ENCODE results near the gene LST1. TPM values are rescaled to one million over a fixed set of nuclear protein-coding genes. Genes with fewer than 3 reads are reported as not detected.

Gene LST1
- total RNA-seq, 1 donor from 2014 or later = 0.42 TPM

DNA sequence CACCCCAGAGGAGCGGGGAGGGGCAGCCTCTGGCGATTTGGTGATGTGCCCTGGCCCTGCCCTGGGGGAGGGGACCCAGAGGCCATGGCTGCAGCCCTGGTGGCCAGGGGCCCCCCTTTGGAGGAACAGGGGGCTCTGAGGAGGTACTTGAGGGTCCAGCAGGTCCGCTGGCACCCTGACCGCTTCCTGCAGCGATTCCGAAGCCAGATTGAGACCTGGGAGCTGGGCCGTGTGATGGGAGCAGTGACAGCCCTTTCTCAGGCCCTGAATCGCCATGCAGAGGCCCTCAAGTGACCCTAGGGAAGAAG lies 27.8 kb upstream of the LST1 start:
- no peak for DNase-seq (ENCODE audit: low read depth)
- Histone ChIP-seq H3K4me3 (ENCODE audit: low read depth, low read length) (no peak overlapping the region), H3K36me3 (ENCODE audit: control insufficient read depth, insufficient read depth, low read length) (peaks cover 8% of the 10 kb centered on the region), H3K27me3 (ENCODE audit: control insufficient read depth, insufficient read depth, low read length) (no peaks in the 10 kb centered on the region)
- TF ChIP-seq, protein P1, sequence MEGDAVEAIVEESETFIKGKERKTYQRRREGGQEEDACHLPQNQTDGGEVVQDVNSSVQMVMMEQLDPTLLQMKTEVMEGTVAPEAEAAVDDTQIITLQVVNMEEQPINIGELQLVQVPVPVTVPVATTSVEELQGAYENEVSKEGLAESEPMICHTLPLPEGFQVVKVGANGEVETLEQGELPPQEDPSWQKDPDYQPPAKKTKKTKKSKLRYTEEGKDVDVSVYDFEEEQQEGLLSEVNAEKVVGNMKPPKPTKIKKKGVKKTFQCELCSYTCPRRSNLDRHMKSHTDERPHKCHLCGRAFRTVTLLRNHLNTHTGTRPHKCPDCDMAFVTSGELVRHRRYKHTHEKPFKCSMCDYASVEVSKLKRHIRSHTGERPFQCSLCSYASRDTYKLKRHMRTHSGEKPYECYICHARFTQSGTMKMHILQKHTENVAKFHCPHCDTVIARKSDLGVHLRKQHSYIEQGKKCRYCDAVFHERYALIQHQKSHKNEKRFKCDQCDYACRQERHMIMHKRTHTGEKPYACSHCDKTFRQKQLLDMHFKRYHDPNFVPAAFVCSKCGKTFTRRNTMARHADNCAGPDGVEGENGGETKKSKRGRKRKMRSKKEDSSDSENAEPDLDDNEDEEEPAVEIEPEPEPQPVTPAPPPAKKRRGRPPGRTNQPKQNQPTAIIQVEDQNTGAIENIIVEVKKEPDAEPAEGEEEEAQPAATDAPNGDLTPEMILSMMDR (IDR thresholded peaks at IDR 0.05; ENCODE audit: insufficient read depth, low read length, poor library complexity, severe bottlenecking) = no peak

DNA sequence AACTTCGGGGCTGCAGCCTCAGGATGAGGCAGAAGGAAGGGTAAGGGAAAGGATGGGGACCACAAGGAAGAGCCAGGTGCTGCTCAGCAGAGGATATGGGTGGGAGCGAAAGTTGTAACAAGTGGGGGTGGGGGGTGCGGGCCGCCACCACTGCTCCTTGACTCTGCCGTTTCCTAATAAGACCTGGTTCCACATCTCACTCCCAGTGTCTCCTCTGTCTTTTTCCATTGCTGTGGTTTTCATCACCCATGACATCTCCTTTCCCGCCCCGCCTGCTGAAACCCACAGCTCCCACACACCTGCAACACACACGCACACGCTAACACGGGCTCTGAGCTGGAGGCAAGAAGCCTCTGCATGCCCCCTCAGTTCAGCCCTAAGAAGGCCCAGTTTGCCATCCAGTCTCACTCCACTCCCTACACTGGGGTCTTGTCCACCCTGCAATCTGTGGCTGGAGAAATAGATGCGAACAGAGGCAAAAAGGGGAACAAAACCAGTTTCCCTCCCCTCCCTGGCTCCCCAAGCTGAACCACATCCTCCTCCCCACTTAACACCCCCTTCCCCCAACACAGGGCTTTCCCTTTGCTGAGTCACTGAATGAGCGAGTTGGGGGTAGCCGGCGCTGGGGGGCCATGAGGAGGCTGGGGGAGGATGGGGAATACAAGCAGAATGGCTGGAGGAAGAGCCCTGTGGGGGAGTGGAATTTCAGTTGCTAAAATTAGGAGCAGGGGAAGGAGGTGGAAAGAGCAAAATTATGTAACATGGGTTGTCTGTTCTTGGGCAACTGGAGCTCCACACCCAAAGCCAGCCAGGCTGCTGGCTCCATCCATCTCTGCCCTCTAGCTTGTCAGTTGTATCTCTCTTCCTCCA lies 27.2 kb upstream of the LST1 start:
- DNase-seq (ENCODE audit: low read depth) = no peak
- no peaks in the 10 kb centered on the region for H3K27me3 ChIP-seq (ENCODE audit: control insufficient read depth, insufficient read depth, low read length)
- TF ChIP-seq, protein P1 (IDR thresholded peaks at IDR 0.05; ENCODE audit: insufficient read depth, low read length, poor library complexity, severe bottlenecking) = no peak
- H3K36me3 ChIP-seq (ENCODE audit: control insufficient read depth, insufficient read depth, low read length) = peaks cover 8% of the 10 kb centered on the region
- H3K4me3 ChIP-seq (ENCODE audit: low read depth, low read length) = no peak overlapping the region

DNA sequence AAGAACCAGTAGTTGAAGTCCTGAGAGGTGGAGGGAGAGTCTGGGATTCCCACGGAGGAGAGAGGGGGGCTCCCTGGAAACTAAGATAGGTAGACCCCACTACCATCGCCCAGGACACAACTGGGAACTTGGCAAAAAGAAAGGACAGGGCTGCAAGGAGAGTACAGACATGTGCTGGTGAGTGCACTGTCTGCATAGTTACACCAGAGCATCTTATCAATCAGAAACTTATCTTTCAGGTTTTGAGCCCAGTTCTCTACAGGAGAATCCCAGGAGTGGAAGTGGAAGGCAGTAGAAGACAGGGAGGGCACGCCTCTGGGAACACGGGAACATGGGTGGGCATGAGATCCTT lies 26.5 kb upstream of the LST1 start:
- no peaks in the 10 kb centered on the region for H3K27me3 ChIP-seq (ENCODE audit: control insufficient read depth, insufficient read depth, low read length)
- TF ChIP-seq, protein P1 (IDR thresholded peaks at IDR 0.05; ENCODE audit: insufficient read depth, low read length, poor library complexity, severe bottlenecking) = no peak
- no peak overlapping the region for H3K4me3 ChIP-seq (ENCODE audit: low read depth, low read length)
- DNase-seq (ENCODE audit: low read depth) = no peak
- peaks cover 8% of the 10 kb centered on the region for H3K36me3 ChIP-seq (ENCODE audit: control insufficient read depth, insufficient read depth, low read length)

DNA sequence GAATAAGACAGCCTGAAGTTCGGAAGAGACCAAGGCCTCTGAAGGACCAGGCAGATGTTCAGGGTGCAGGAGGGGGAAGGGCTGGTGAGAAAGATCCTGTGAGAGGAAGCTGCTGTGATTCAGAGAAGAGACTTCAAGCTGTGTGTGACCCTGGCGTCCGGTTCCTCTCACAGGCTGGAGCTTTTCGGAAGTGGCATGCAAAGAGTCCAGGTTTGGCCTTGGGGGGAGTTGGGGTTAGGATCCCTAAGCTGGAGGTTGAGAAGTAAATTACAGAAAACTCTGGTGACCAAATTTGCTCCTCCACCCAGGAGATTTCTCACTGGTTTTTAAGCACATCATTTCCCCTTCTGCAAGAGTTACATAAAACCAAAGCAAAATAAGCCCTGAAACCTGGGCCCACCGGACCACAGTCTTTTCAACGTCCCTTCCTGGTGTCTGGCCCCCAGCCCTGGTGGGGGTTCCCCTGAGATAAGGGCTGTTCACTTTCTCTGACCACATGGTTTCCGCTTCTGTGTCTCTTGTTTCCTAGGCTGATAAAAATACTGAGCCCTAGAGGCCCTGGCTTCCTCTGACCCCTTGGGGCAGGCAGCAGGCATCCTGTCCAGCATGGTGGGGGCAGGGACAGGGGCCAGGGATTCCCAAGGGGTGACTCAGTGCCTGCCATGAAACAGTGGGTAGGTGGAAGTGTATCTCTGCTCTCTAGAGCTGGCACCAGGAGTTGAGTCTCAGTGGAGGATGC lies 25.9 kb upstream of the LST1 start:
- H3K36me3 ChIP-seq (ENCODE audit: control insufficient read depth, insufficient read depth, low read length) = peaks cover 8% of the 10 kb centered on the region
- no peak overlapping the region for H3K4me3 ChIP-seq (ENCODE audit: low read depth, low read length)
- DNase-seq (ENCODE audit: low read depth) = no peak

DNA sequence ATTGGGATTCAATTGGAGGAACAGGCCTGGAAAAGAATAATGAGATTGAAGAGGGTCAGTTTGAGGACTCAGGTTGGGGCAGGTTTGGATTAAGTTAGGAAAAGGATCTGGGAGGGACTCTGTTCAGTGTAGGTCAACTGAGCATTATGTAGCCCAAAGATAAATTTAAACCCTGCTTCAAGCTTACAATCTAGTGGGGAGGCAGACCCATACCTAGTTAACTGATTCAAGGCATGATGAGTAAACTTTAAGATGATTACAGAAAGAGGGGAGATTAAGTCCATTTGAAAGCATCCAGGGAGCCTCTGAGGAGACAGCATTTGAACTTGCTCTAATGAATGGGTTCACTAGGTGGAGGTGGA lies 25.4 kb upstream of the LST1 start:
- TF ChIP-seq, protein P1 (IDR thresholded peaks at IDR 0.05; ENCODE audit: insufficient read depth, low read length, poor library complexity, severe bottlenecking) = no peak
- Histone ChIP-seq H3K4me3 (ENCODE audit: low read depth, low read length) (no peak overlapping the region), H3K36me3 (ENCODE audit: control insufficient read depth, insufficient read depth, low read length) (peaks cover 8% of the 10 kb centered on the region), H3K27me3 (ENCODE audit: control insufficient read depth, insufficient read depth, low read length) (no peaks in the 10 kb centered on the region)
- DNase-seq (ENCODE audit: low read depth) = no peak

More for the DNA sequence above, 25.9 kb upstream of the LST1 start:
- H3K27me3 ChIP-seq (ENCODE audit: control insufficient read depth, insufficient read depth, low read length) = no peaks in the 10 kb centered on the region
- TF ChIP-seq, protein P1 (IDR thresholded peaks at IDR 0.05; ENCODE audit: insufficient read depth, low read length, poor library complexity, severe bottlenecking) = no peak
